ENCODE results near the gene NOTCH3. TPM values are rescaled to one million over a fixed set of nuclear protein-coding genes. Genes with fewer than 3 reads are reported as not detected.

Gene NOTCH3
- total and polyA plus RNA-seq, 4 donors, result 0.49 to 3.7 (median 2.9) TPM

DNA sequence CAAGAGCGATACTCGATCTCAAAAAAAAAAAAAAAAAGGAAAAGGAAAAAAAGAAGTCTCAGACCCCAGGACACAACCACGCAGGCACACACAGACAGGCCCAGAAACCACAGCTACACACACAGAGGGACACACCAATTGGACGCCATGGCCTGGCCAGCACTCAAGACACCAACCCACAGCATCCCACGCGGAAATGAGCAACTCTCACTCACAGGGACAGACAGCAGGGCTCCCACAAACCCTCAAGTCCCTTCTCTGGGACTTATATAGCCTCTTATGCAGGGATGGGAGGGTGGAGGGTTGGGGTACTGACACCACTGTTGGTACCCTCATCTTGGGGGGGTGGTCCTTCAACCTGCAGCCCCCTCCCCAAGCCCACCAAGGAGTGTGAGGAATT is 5.9 kb downstream of the NOTCH3 start:
- 67% methylated on average over 6 of the region's 6 CpGs for whole genome bisulfite sequencing
- no peaks in the 10 kb centered on the region for H3K9me3 ChIP-seq (ENCODE audit: control insufficient read depth in 4 of 4, low read length in 3 of 4)
- H3K36me3 ChIP-seq (ENCODE audit: control insufficient read depth in 4 of 4, insufficient read depth in 3 of 4, low read depth in 1 of 4, low read length in 3 of 4), result no peaks in the 10 kb centered on the region
- peaks cover 0 to 4% (median 1%) of the 10 kb centered on the region in 4 donors for H3K27me3 ChIP-seq (ENCODE audit: control insufficient read depth in 4 of 4, insufficient read depth in 4 of 4, low read length in 3 of 4)
- peak overlapping the region in 1 of 3 donors; percentile 38 for H3K4me3 ChIP-seq (ENCODE audit: low read depth in 1 of 3, low read length in 3 of 3)
- H3K9ac ChIP-seq (ENCODE audit: low read depth in 1 of 2, low read length in 2 of 2), result no peak overlapping the region
- H3K27ac ChIP-seq (ENCODE audit: low read depth in 1 of 2, low read length in 2 of 2), result peak overlapping the region in 1 of 2 donors; percentile 18
- H3K4me1 ChIP-seq (ENCODE audit: control insufficient read depth in 4 of 4, insufficient read depth in 4 of 4, low read length in 3 of 4), result peaks cover 0 to 2% (median 0%) of the 10 kb centered on the region in 4 donors
- TF ChIP-seq, protein P1, sequence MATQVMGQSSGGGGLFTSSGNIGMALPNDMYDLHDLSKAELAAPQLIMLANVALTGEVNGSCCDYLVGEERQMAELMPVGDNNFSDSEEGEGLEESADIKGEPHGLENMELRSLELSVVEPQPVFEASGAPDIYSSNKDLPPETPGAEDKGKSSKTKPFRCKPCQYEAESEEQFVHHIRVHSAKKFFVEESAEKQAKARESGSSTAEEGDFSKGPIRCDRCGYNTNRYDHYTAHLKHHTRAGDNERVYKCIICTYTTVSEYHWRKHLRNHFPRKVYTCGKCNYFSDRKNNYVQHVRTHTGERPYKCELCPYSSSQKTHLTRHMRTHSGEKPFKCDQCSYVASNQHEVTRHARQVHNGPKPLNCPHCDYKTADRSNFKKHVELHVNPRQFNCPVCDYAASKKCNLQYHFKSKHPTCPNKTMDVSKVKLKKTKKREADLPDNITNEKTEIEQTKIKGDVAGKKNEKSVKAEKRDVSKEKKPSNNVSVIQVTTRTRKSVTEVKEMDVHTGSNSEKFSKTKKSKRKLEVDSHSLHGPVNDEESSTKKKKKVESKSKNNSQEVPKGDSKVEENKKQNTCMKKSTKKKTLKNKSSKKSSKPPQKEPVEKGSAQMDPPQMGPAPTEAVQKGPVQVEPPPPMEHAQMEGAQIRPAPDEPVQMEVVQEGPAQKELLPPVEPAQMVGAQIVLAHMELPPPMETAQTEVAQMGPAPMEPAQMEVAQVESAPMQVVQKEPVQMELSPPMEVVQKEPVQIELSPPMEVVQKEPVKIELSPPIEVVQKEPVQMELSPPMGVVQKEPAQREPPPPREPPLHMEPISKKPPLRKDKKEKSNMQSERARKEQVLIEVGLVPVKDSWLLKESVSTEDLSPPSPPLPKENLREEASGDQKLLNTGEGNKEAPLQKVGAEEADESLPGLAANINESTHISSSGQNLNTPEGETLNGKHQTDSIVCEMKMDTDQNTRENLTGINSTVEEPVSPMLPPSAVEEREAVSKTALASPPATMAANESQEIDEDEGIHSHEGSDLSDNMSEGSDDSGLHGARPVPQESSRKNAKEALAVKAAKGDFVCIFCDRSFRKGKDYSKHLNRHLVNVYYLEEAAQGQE (IDR thresholded peaks at IDR 0.05), result no peak
- TF ChIP-seq FOXA1 (IDR thresholded peaks at IDR 0.05) (no peak), HNF4A (conservative IDR thresholded peaks at IDR 0.05) (no peak), GABPA (IDR thresholded peaks at IDR 0.05 in 1 of 2, conservative IDR thresholded peaks at IDR 0.05 in 1 of 2) (no peak), TAF1 (conservative IDR thresholded peaks at IDR 0.05) (no peak), RXRA (IDR thresholded peaks at IDR 0.05) (no peak), YY1 (IDR thresholded peaks at IDR 0.05) (no peak), HNF4G (IDR thresholded peaks at IDR 0.05) (no peak), JUND (IDR thresholded peaks at IDR 0.05) (no peak), SP1 (IDR thresholded peaks at IDR 0.05) (no peak), EGR1 (IDR thresholded peaks at IDR 0.05; ENCODE audit: low read depth in 2 of 2) (no peak)
- TF ChIP-seq, protein P2, sequence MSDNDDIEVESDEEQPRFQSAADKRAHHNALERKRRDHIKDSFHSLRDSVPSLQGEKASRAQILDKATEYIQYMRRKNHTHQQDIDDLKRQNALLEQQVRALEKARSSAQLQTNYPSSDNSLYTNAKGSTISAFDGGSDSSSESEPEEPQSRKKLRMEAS (IDR thresholded peaks at IDR 0.05), result no peak
- TF ChIP-seq, protein P3, sequence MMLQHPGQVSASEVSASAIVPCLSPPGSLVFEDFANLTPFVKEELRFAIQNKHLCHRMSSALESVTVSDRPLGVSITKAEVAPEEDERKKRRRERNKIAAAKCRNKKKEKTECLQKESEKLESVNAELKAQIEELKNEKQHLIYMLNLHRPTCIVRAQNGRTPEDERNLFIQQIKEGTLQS (IDR thresholded peaks at IDR 0.05), result no peak
- TF ChIP-seq, protein P4, sequence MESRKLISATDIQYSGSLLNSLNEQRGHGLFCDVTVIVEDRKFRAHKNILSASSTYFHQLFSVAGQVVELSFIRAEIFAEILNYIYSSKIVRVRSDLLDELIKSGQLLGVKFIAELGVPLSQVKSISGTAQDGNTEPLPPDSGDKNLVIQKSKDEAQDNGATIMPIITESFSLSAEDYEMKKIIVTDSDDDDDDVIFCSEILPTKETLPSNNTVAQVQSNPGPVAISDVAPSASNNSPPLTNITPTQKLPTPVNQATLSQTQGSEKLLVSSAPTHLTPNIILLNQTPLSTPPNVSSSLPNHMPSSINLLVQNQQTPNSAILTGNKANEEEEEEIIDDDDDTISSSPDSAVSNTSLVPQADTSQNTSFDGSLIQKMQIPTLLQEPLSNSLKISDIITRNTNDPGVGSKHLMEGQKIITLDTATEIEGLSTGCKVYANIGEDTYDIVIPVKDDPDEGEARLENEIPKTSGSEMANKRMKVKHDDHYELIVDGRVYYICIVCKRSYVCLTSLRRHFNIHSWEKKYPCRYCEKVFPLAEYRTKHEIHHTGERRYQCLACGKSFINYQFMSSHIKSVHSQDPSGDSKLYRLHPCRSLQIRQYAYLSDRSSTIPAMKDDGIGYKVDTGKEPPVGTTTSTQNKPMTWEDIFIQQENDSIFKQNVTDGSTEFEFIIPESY (IDR thresholded peaks at IDR 0.05), result no peak
- TF ChIP-seq, protein P5, sequence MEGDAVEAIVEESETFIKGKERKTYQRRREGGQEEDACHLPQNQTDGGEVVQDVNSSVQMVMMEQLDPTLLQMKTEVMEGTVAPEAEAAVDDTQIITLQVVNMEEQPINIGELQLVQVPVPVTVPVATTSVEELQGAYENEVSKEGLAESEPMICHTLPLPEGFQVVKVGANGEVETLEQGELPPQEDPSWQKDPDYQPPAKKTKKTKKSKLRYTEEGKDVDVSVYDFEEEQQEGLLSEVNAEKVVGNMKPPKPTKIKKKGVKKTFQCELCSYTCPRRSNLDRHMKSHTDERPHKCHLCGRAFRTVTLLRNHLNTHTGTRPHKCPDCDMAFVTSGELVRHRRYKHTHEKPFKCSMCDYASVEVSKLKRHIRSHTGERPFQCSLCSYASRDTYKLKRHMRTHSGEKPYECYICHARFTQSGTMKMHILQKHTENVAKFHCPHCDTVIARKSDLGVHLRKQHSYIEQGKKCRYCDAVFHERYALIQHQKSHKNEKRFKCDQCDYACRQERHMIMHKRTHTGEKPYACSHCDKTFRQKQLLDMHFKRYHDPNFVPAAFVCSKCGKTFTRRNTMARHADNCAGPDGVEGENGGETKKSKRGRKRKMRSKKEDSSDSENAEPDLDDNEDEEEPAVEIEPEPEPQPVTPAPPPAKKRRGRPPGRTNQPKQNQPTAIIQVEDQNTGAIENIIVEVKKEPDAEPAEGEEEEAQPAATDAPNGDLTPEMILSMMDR (IDR thresholded peaks at IDR 0.05; ENCODE audit: low read depth, low read length, missing input control), result no peak
- no peak for DNase-seq (ENCODE audit: low spot score)

DNA sequence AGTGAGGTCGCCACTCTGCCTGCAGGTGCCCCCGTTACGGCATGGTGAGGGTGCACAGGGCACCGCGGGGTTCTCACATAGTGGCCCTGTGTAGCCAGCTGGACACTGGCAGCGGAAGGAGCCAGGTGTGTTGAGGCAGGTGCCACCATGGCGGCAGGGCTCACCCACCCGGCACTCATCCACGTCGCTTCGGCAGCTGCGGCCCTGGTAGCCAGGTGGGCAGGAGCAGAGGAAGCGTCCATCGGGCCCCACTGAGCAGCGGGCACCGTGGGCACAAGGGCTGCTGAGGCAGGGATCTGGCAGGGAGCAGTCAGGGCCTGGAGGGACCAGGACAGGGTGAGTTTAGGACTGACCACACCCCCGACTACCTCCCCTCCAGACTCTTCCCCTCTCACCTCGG is 8.8 kb downstream of the NOTCH3 start:
- Histone ChIP-seq H3K9ac (ENCODE audit: low read depth in 1 of 2, low read length in 2 of 2) (no peak overlapping the region), H3K9me3 (ENCODE audit: control insufficient read depth in 4 of 4, low read length in 3 of 4) (no peaks in the 10 kb centered on the region), H3K36me3 (ENCODE audit: control insufficient read depth in 4 of 4, insufficient read depth in 3 of 4, low read depth in 1 of 4, low read length in 3 of 4) (no peaks in the 10 kb centered on the region), H3K27me3 (ENCODE audit: control insufficient read depth in 4 of 4, insufficient read depth in 4 of 4, low read length in 3 of 4) (peaks cover 0 to 3% (median 0%) of the 10 kb centered on the region in 4 donors), H3K27ac (ENCODE audit: low read depth in 1 of 2, low read length in 2 of 2) (no peak overlapping the region), H3K4me3 (ENCODE audit: low read depth in 1 of 3, low read length in 3 of 3) (no peak overlapping the region), H3K4me1 (ENCODE audit: control insufficient read depth in 4 of 4, insufficient read depth in 4 of 4, low read length in 3 of 4) (peaks cover 0 to 2% (median 0%) of the 10 kb centered on the region in 4 donors)
- 94% methylated on average over 18 of the region's 18 CpGs for WGBS
- DNase-seq (ENCODE audit: low spot score), result no peak
- TF ChIP-seq RAD21 (IDR thresholded peaks at IDR 0.05), result no peak
- TF ChIP-seq, protein P2 (IDR thresholded peaks at IDR 0.05), result no peak
- no peak for TF ChIP-seq SP1 (IDR thresholded peaks at IDR 0.05)
- TF ChIP-seq, protein P1 (IDR thresholded peaks at IDR 0.05), result no peak
- no peak for TF ChIP-seq FOXA1 (IDR thresholded peaks at IDR 0.05)
- TF ChIP-seq EGR1 (IDR thresholded peaks at IDR 0.05; ENCODE audit: low read depth in 2 of 2), result no peak
- no peak for TF ChIP-seq HNF4A (conservative IDR thresholded peaks at IDR 0.05)
- TF ChIP-seq TAF1 (conservative IDR thresholded peaks at IDR 0.05), result no peak
- TF ChIP-seq FOXA2 (IDR thresholded peaks at IDR 0.05), result no peak
- no peak for TF ChIP-seq JUND (IDR thresholded peaks at IDR 0.05)
- TF ChIP-seq, protein P5 (IDR thresholded peaks at IDR 0.05; ENCODE audit: low read depth, low read length, missing input control), result no peak

Data from liver (tissue), 9 donors.